SK-N-SH (cell line): Measurements from ENCODE around the gene CBX3. TPM values are rescaled to one million over a fixed set of nuclear protein-coding genes. Genes with fewer than 3 reads are reported as not detected.
"Not testable (repeated sequence)": the region's sequence is repeated elsewhere in the genome, so short reads cannot be mapped to it uniquely, and the experiment has no call there.

ENCODE experiments used
- CTCF ChIA-PET: fragments of 300-600, 350-600 bp; formaldehyde crosslinking; extraction: SDS; loops from one replicate; lab custom pipeline; 2021; lab: Yijun Ruan, JAX
- POLR2A ChIA-PET: fragments of 350-600 bp; sonication (Branson Sonifier 250); formaldehyde crosslinking; extraction: SDS; loops from one replicate; lab custom pipeline; 2020; ENCODE audit warnings: antibody characterized with exemption, inconsistent platforms; lab: Yijun Ruan, JAX
- DNase-seq: peaks from one replicate; pipeline ENCODE4 v3.0.0; 2012
- H2AFZ ChIP-seq: fragments of 200-600 bp; sonication (generic); 2 replicates; pipeline ENCODE4 v1.8.1; 2016; ENCODE audit warnings: antibody characterized with exemption, mild to moderate bottlenecking, low read depth
- H3F3A ChIP-seq: fragments of 200-600 bp; sonication (generic); replicated peaks from 2 replicates; pipeline ENCODE3; 2016; ENCODE audit warnings: antibody characterized with exemption, mild to moderate bottlenecking; ENCODE audit not compliant: insufficient read depth
- H3K27ac ChIP-seq, 2 experiments: fragments of 200-500 bp in 1 of 2; fragments of 200-600 bp in 1 of 2; sonication (Bioruptor generic) in 1 of 2; sonication (generic), shearing (Covaris generic) in 1 of 2; 2 replicates each; pipeline versions ENCODE4 v1.5.1 to v1.6.1; 2014 to 2016; ENCODE audit warnings: low read depth in 2 of 2, inconsistent platforms in 1 of 2, low read length in 1 of 2, mild to moderate bottlenecking in 1 of 2, mixed read lengths in 1 of 2
- H3K27me3 ChIP-seq: fragments of 200-600 bp; sonication (generic), shearing (Covaris generic); 2 replicates; pipeline ENCODE4 v1.6.1; 2016; ENCODE audit warnings: mixed run types; ENCODE audit not compliant: insufficient read depth
- H3K36me3 ChIP-seq, 2 experiments: fragments of 200-500 bp in 1 of 2; fragments of 200-600 bp in 1 of 2; sonication (Bioruptor generic) in 1 of 2; sonication (generic) in 1 of 2; replicated peaks in 1 of 2; 2 replicates each; pipeline versions ENCODE3 to v1.5.1; 2014 to 2016; ENCODE audit warnings: low read length in 1 of 2, mild to moderate bottlenecking in 1 of 2; ENCODE audit not compliant: insufficient read depth in 2 of 2, control insufficient read depth in 1 of 2
- H3K4me1 ChIP-seq, 2 experiments: fragments of 200-500 bp in 1 of 2; fragments of 200-600 bp in 1 of 2; sonication (Bioruptor generic) in 1 of 2; sonication (generic), shearing (Covaris generic) in 1 of 2; 2 replicates each; pipeline versions ENCODE4 v1.5.1 to v1.6.1; 2014 to 2016; ENCODE audit warnings: low read depth in 1 of 2, low read length in 1 of 2, mixed run types in 1 of 2; ENCODE audit not compliant: insufficient read depth in 2 of 2, control insufficient read depth in 1 of 2
- H3K4me2 ChIP-seq: fragments of 200-600 bp; sonication (generic), shearing (Covaris generic); 2 replicates; pipeline ENCODE4 v1.6.1; 2017; ENCODE audit warnings: mixed run types
- H3K4me3 ChIP-seq, 2 experiments: fragments of 200-500 bp in 1 of 2; fragments of 200-600 bp in 1 of 2; sonication (Bioruptor generic) in 1 of 2; sonication (generic), shearing (Covaris generic) in 1 of 2; 2 replicates each; pipeline versions ENCODE4 v1.5.1 to v1.8.1; 2014 to 2016; ENCODE audit warnings: low read depth in 2 of 2, inconsistent platforms in 1 of 2, low read length in 1 of 2, mild to moderate bottlenecking in 1 of 2, mixed read lengths in 1 of 2, moderate library complexity in 1 of 2
- H3K79me2 ChIP-seq: fragments of 200-600 bp; sonication (generic); 2 replicates; pipeline ENCODE4 v1.8.1; 2017; ENCODE audit warnings: mild to moderate bottlenecking; ENCODE audit not compliant: insufficient read depth
- H3K9ac ChIP-seq: fragments of 200-600 bp; sonication (generic); 2 replicates; pipeline ENCODE4 v1.6.1; 2017; ENCODE audit warnings: mixed run types
- H3K9me2 ChIP-seq: fragments of 200-600 bp; sonication (generic); 2 replicates; pipeline ENCODE4 v1.6.1; 2017; ENCODE audit warnings: mixed run types
- H3K9me3 ChIP-seq: fragments of 200-600 bp; sonication (generic); 2 replicates; pipeline ENCODE4 v1.6.1; 2017; ENCODE audit warnings: mixed run types, mild to moderate bottlenecking, moderate library complexity
- H4K20me1 ChIP-seq: fragments of 200-600 bp; sonication (generic); 2 replicates; pipeline ENCODE4 v1.6.1; 2017; ENCODE audit warnings: mild to moderate bottlenecking, mixed run types; ENCODE audit not compliant: insufficient read depth
- CHD2 ChIP-seq: fragments of 150-350 bp; IDR thresholded peaks from 2 replicates; pipeline ENCODE4 v1.6.1; 2018; ENCODE audit warnings: low read length; ENCODE audit not compliant: partially characterized antibody
- POLR2AphosphoS5 ChIP-seq: IDR thresholded peaks from 2 replicates; pipeline ENCODE4 v1.6.1; 2012; ENCODE audit warnings: low read depth, low read length
- SMC3 ChIP-seq: IDR thresholded peaks from 2 replicates; pipeline ENCODE4 v1.6.1; 2012; ENCODE audit warnings: low read depth, low read length, improper control_type of control experiment
- WGBS: methylation state at CpG from one replicate; pipeline ENCODE4 v1.1.6; 2017; ENCODE audit warnings: low lambda C conversion rate; 5-methylcytosine and 5-hydroxymethylcytosine counted together
- polyA plus RNA-seq, 3 experiments: library from polyadenylated mRNA; depleted of rRNA; stranded (reverse); fragments of >200 nt; gene quantifications; 2 replicates each; pipeline ENCODE4 v1.2.3, GENCODE V29; 2012

The CBX3 gene
- polyA plus RNA-seq, 1 of the 3 experiments (the other 2 are of a cell fraction), result 97.0 TPM

DNA sequence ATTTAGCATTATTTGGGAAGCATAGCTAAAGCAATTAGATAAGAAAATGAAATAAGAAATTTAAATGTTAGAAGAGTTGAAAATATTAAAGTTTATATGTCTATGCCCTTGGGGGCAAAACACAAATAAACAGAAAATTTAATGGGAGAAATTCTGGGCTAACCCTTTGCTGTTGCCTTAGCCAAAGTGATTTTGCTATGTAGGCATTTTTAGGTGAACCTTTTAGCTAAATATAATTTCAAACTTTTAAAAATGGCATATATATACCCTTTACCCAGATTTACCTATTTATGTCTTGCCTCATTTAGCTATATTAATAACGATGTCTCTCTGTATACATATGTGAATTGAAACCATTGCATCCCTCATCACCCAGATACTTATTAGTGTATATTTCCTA is 29.5 kb upstream of the CBX3 start:
- no peak overlapping the region for H3K4me3 ChIP-seq
- H3K4me2 ChIP-seq, result no peak overlapping the region
- H3K9ac ChIP-seq, result no peak overlapping the region
- no peaks in the 10 kb centered on the region for H3K9me2 ChIP-seq
- H3K36me3 ChIP-seq, result peaks cover 0 to 6% of the 10 kb centered on the region in 2 experiments
- no peak overlapping the region for H2AFZ ChIP-seq
- CTCF ChIA-PET, result interaction anchor here (0.7 to 1.6 kb wide), 5 partner anchors 11 to 279 kb away, joined by 3 to 4 read pairs (median 3); no protein-coding TSS in a partner anchor
- 97% methylated on average over 1 of the region's 1 CpG for WGBS
- TF ChIP-seq SMC3 (no peak), POLR2AphosphoS5 (no peak), CHD2 (no peak)
- no peaks in the 10 kb centered on the region for H4K20me1 ChIP-seq
- H3K27ac ChIP-seq, result no peak overlapping the region
- DNase-seq, result no peak
- peaks cover 5% of the 10 kb centered on the region for H3F3A ChIP-seq
- no peaks in the 10 kb centered on the region for H3K27me3 ChIP-seq
- no peaks in the 10 kb centered on the region for H3K9me3 ChIP-seq
- H3K79me2 ChIP-seq, result peaks cover 12% of the 10 kb centered on the region; the same call in 1 of the 2 replicates
- POLR2A ChIA-PET, result no interaction called here
- peaks cover 0 to 3% of the 10 kb centered on the region in 2 experiments; a peak in 1 of 4 replicates for H3K4me1 ChIP-seq

DNA sequence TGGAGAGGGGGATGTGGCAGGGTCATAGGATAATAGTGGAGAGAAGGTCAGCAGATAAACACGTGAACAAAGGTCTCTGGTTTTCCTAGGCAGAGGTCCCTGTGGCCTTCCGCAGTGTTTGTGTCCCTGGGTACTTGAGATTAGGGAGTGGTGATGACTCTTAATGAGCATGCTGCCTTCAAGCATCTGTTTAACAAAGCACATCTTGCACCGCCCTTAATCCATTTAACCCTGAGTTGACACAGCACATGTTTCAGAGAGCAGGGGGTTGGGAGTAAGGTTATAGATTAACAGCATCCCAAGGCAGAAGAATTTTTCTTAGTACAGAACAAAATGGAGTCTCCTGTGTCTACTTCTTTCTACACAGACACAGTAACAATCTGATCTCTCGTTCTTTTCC is 25.6 kb upstream of the CBX3 start:
- H3K27me3 ChIP-seq, H3K36me3 ChIP-seq, H3K4me1 ChIP-seq, H3K9me2 ChIP-seq, H2AFZ ChIP-seq, H3K9ac ChIP-seq, H3K4me2 ChIP-seq, POLR2A ChIA-PET, H4K20me1 ChIP-seq, H3K27ac ChIP-seq, H3K79me2 ChIP-seq, H3K9me3 ChIP-seq, DNase-seq, CTCF ChIA-PET, H3K4me3 ChIP-seq: not testable (repeated sequence)
- 89% methylated on average over 2 of the region's 4 CpGs for WGBS
- peaks cover 17% of the 10 kb centered on the region for H3F3A ChIP-seq

- H3K79me2 ChIP-seq, H3K9me3 ChIP-seq, H3K27ac ChIP-seq, CTCF ChIA-PET, H4K20me1 ChIP-seq, H2AFZ ChIP-seq, H3K9ac ChIP-seq, H3K9me2 ChIP-seq, H3K27me3 ChIP-seq, DNase-seq, H3K4me3 ChIP-seq, H3K36me3 ChIP-seq, POLR2A ChIA-PET, H3K4me2 ChIP-seq, H3K4me1 ChIP-seq: not testable (repeated sequence)
- WGBS, result no CpG with 5 or more reads among the region's 26 CpGs
- peaks cover 25% of the 10 kb centered on the region for H3F3A ChIP-seq
Observed at GRCh38 chr7:26176696-26177095, 24.8 kb upstream of the CBX3 start.

DNA sequence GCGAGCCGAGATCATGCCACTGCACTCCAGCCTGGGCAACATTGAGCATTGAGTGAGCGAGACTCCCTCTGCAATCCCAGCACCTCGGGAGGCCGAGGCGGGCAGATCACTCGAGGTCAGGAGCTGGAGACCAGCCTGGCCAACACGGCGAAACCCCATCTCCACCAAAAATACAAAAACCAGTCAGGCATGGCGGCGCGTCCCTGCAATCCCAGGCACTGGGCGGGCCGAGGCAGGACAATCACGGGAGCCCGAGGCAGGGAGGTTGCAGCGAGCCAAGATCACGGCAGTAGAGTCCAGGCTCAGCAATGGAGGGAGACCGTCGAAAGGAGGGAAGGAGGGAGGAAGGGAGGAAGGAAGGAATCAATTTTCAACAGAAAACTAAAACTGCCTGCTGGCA is 24.3 kb upstream of the CBX3 start:
- H3K27ac ChIP-seq, H3K9me3 ChIP-seq, H3K9ac ChIP-seq, H3K27me3 ChIP-seq, H2AFZ ChIP-seq, H3K9me2 ChIP-seq, H3K4me3 ChIP-seq, H3K4me1 ChIP-seq, H3K79me2 ChIP-seq, H4K20me1 ChIP-seq, POLR2A ChIA-PET, DNase-seq, CTCF ChIA-PET, H3K4me2 ChIP-seq, H3K36me3 ChIP-seq: not testable (repeated sequence)
- 94% methylated on average over 17 of the region's 20 CpGs for WGBS
- H3F3A ChIP-seq, result peaks cover 31% of the 10 kb centered on the region
